ENCODE results near the gene PRPF18.
"Not testable (repeated sequence)": the region's sequence is repeated elsewhere in the genome, so short reads cannot be mapped to it uniquely, and the experiment has no call there.

Gene PRPF18, protein sequence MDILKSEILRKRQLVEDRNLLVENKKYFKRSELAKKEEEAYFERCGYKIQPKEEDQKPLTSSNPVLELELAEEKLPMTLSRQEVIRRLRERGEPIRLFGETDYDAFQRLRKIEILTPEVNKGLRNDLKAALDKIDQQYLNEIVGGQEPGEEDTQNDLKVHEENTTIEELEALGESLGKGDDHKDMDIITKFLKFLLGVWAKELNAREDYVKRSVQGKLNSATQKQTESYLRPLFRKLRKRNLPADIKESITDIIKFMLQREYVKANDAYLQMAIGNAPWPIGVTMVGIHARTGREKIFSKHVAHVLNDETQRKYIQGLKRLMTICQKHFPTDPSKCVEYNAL

DNA sequence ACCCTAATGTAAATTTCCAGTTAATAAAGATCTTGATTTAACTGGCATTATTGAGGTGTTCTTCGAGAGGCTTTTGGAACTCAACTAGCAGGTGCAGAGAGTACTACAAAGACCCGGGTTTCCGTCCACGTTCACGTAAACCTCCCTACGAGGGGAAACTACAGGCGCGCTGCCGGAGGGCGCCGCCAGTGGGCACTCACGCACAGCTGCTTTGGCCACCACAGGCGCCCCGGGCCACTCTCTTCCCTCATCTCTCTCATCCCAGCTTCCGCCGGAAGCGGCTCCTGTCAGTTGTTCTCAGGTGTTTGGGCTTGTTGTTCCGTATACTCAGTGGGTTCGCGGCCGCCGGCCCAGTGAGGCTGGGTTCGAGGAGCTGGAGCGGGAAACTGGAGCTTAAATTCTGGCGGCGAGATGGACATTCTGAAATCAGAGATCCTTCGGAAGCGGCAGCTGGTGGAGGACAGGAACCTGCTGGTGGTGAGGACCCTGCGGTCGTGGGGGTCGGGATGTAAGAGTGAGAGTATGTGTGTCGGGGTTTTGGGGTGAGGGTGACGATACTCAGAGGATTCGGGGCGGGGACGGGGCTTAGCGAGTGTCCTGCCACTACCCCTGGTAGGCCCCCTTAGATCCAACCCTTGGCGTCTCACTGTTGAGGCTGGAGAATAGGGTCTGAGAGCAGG lies at the start of gene PRPF18:
TSS of gene PRPF18 (plus strand) at position 290 of the 680 bp plus-strand sequence. CDS start at position 412, 122 bp downstream.
- DNase-seq, result peak; percentile 97

GRCh38 chr10:13537985-13538384 lies 48.8 kb upstream of the PRPF18 start:
- not testable (repeated sequence) for DNase-seq

DNA sequence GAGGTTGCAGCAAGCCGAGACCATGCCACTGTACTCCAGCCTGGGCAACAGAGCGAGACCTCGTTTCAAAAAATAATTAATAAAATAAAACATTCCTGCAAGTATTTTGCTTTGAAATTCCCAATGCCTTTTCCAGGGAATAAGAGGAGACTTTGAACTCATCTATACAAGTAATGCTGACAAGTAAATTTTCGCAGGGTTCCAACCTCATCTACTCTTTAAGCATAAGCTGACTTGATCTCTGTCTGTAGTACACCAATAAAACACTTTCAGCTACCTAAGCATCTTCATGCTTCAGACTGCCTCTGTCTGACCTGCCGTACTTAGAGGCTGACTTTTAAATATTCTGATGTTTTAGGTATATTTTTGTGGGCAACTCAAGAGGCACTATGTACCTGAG lies 44.2 kb upstream of the PRPF18 start:
- DNase-seq, result no peak

GRCh38 chr10:13550802-13551201 lies 36.0 kb upstream of the PRPF18 start:
- DNase-seq, result no peak

- no peak for DNase-seq
These were observed 30.8 kb upstream of the PRPF18 start for GRCh38 chr10:13555884-13556510.

DNA sequence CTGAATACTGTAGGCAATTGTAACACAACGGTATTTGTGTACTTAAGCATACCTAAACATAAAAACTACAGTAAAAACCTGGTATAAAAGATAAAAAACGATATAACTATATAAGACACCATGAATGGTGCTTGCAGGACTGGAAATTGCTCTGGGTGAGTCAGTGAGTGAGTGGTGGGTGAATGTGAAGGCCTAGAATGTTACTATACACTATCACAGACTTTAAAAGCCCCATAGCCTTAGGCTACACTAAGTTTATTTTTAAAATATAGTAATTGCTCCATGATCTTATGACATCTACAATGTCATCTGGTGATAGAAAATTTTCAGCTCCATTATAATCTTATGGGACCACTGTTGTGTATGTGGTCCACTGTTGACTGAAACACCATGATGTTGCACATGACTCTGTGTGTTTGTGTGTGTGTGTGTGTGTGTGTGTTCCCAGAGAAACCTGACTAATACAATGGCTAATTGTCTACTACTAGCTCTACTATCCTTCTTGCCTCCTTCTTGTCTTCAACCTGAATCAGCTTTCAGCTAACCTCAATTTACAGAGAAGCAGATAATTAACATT lies 27.6 kb upstream of the PRPF18 start:
- DNase-seq, result no peak

DNA sequence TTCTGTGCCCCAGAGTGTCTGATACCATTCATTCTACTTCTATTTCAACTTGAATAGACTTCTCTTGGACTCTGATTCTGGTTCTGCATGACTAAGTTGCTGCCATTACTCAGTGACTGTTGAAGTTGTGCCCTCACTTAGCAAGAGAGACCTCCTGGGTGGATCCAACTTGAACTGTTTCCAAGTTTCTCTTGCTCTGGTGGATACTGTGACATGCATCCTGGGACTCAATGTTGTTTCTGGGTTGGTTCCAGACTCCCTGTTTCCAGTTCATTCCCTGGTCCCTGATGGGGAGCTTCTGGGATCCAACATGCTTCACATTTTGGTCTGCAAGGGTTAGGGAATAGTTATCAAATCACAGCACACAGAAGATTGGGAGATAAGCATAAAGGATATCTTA lies 26.2 kb upstream of the PRPF18 start:
- no peak for DNase-seq

GRCh38 chr10:13563481-13564445 lies 23.0 kb upstream of the PRPF18 start:
- no peak for DNase-seq

DNA sequence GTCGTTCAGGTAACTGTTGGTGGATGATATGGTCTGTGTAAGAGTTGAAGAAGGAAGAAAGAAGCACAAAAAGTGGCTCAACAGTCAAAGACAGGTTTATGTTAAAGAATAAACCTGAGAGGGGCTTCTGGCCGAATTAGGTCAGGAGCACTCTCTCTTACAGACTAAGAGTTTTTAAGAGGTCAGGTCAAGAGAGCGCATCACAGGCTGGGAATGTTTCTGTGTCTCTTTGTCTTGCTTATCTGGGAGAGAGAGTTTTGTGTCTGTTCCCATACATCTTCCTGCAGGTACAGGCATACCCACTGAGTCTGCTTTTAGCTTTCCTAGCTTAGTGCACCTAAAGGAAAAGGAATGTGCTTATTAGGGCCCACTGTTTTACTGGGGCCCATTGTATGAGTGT lies 22.2 kb upstream of the PRPF18 start:
- no peak for DNase-seq

DNA sequence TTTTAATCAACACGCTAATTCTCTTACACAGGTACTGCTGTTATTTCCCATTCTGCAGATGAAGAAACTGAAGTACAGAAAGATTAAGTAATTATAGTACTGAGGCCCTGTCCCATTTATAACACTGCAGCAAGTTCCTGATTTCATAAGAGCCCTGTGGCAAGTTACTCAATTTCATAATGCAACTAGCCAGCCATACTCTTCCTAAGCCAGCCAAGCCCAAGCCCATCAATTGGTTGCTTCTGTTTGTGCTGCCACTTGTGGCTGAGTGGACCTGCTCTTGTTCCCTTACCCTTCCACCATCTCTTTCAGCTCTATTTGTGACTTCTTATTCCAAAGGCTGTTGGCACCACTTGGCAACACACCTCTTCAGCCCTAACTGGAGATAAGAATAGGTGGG lies 19.7 kb upstream of the PRPF18 start:
- no peak for DNase-seq

GRCh38 chr10:13571541-13571940 lies 15.2 kb upstream of the PRPF18 start:
- no peak for DNase-seq

DNA sequence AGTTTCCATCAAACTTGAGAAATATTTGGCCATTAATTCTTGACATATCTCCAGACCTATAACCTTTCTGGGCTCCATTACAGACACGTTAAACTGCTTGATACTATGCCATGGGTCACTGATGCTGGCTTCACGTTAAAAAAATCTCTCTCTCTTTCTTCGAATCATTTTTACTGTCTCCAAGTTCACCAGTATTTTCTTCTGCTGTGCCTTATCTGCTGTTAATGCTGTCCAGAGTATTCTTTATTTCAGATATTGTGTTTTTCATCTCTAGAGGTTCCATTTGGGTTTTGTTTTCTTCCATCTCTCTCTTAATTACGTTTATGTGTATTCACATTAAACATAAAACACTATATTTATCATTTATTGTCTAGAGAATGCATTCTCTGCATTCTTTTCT lies 12.8 kb upstream of the PRPF18 start:
- DNase-seq, result no peak

DNA sequence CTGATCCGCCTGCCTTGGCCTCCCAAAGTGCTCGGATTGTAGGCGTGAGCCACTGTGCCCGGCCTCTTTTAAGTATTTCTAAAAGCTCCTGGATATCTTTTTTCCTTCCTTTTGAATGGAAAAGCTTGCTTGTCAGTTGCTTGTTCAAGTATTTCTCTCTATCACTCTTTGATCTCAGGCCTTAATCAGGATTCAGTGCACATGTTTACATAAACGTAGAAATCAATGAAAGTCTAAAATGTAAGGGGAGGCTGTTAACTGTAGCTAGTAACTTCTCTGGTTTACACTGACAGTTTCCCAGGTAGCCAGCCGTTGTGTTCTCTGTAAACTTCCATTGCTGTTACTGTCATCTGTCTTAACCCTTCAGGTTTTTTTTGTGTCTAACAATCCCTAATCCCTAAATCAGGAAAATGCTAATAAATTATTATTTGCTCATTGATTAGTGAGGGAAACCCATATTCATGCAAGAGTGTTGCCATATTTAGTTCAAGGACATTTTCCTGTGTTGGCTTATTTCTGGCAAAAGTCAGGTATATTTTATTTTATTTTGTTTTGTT lies 1.5 kb upstream of the PRPF18 start:
- no peak for DNase-seq

- no peak for DNase-seq
These were observed 822 bp upstream of the PRPF18 start for GRCh38 chr10:13585943-13586342.

GRCh38 chr10:13587391-13587790 lies 626 bp downstream of the PRPF18 start:
- peak; percentile 24 for DNase-seq

GRCh38 chr10:13589316-13589715 lies 2.6 kb downstream of the PRPF18 start:
- no peak for DNase-seq

- no peak for DNase-seq
These were observed 4.1 kb downstream of the PRPF18 start for GRCh38 chr10:13590886-13591285.

GRCh38 chr10:13592306-13592705 lies 5.5 kb downstream of the PRPF18 start:
- DNase-seq, result no peak

GRCh38 chr10:13593535-13593934 lies 6.8 kb downstream of the PRPF18 start:
- no peak for DNase-seq

- DNase-seq, result no peak
These were observed 7.9 kb downstream of the PRPF18 start for GRCh38 chr10:13594641-13595040.

- no peak for DNase-seq
These were observed 11.1 kb downstream of the PRPF18 start for GRCh38 chr10:13597909-13598308.
